Suprapubic skin (tissue), 4 donors: ENCODE data around the gene IAH1. TPM values are rescaled to one million over a fixed set of nuclear protein-coding genes. Genes with fewer than 3 reads are reported as not detected.

ENCODE experiments used
- DNase-seq, 2 donors: peaks; one replicate each; pipeline ENCODE4 v3.0.0-alpha.2; 2019; ENCODE audit warnings: low spot score in 2 of 2
- H3K27ac ChIP-seq: fragments of 200-600 bp; sonication (generic); one replicate; pipeline ENCODE4 v1.5.1; 2019
- H3K27me3 ChIP-seq: fragments of 200-600 bp; sonication (generic); one replicate; pipeline ENCODE4 v1.5.1; 2019
- H3K36me3 ChIP-seq: fragments of 200-600 bp; sonication (generic); one replicate; pipeline ENCODE4 v1.5.1; 2019
- H3K4me1 ChIP-seq: fragments of 200-600 bp; sonication (generic); one replicate; pipeline ENCODE4 v1.5.1; 2019
- H3K4me3 ChIP-seq: fragments of 200-600 bp; sonication (generic); one replicate; pipeline ENCODE4 v1.5.1; 2019; ENCODE audit warnings: mild to moderate bottlenecking
- H3K9me3 ChIP-seq: fragments of 200-600 bp; sonication (generic); one replicate; pipeline ENCODE4 v1.5.1; 2019
- EP300 ChIP-seq: sonication (generic); formaldehyde crosslinking; IDR thresholded peaks from one replicate; pipeline ENCODE4 v1.6.1; 2017; ENCODE audit warnings: antibody characterized with exemption
- POLR2A ChIP-seq, 2 donors: fragments of 450-650 bp; IDR thresholded peaks; one replicate each; pipeline ENCODE4 v1.6.1; 2017; ENCODE audit warnings: antibody characterized with exemption in 2 of 2, mild to moderate bottlenecking in 2 of 2, moderate library complexity in 2 of 2
- POLR2AphosphoS5 ChIP-seq, 3 donors: sonication (generic); formaldehyde crosslinking; IDR thresholded peaks; one replicate each; pipeline ENCODE4 v1.6.1; 2017; ENCODE audit warnings: antibody characterized with exemption in 3 of 3
- WGBS: methylation state at CpG from one replicate; pipeline ENCODE4 v1.1.5; 2018; 5-methylcytosine and 5-hydroxymethylcytosine counted together
- total RNA-seq, 4 donors: library from RNA; depleted of rRNA; stranded (reverse); fragments of >200 nt; gene quantifications; one replicate each; pipeline ENCODE4 v1.1.0, GENCODE V29; 2016
- TF ChIP-seq, protein P1 (sequence below), 2 donors: fragments of 200-600 bp in 1 of 2; fragments of 450-650 bp in 1 of 2; sonication (generic) in 1 of 2; IDR thresholded peaks; one replicate each; pipeline ENCODE4 v1.5.1; 2016 to 2019; ENCODE audit warnings: antibody characterized with exemption in 2 of 2, mild to moderate bottlenecking in 1 of 2, moderate library complexity in 1 of 2

The IAH1 gene
- total RNA-seq, 4 donors from 2014 or later, result 23.8 to 33.8 (median 26.4) TPM

DNA sequence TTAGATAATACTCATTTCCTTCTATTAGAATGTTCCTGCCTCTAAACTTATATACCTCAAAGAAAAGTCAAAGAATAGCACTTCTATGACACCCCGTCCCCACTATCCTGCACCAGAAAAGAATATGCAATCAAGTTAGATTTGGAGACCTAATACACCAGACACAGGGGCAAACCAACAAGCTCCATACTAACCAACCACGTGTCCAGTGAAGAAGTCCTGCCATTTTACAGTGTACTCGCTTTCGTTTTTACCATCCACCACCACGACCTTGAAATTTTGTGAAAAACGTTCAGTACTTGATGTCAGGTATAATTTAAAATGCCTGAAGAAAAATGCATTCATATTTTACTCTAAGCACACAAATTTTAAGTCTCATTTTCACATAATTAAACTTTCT, 62.2 kb downstream of the IAH1 start:
- WGBS, result 91% methylated on average over 6 of the region's 6 CpGs
- TF ChIP-seq EP300, result no peak
- no peak for TF ChIP-seq POLR2AphosphoS5 (IDR thresholded peaks at IDR 0.05)
- TF ChIP-seq, protein P1, sequence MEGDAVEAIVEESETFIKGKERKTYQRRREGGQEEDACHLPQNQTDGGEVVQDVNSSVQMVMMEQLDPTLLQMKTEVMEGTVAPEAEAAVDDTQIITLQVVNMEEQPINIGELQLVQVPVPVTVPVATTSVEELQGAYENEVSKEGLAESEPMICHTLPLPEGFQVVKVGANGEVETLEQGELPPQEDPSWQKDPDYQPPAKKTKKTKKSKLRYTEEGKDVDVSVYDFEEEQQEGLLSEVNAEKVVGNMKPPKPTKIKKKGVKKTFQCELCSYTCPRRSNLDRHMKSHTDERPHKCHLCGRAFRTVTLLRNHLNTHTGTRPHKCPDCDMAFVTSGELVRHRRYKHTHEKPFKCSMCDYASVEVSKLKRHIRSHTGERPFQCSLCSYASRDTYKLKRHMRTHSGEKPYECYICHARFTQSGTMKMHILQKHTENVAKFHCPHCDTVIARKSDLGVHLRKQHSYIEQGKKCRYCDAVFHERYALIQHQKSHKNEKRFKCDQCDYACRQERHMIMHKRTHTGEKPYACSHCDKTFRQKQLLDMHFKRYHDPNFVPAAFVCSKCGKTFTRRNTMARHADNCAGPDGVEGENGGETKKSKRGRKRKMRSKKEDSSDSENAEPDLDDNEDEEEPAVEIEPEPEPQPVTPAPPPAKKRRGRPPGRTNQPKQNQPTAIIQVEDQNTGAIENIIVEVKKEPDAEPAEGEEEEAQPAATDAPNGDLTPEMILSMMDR (IDR thresholded peaks at IDR 0.05), result no peak
- no peak for TF ChIP-seq POLR2A (IDR thresholded peaks at IDR 0.05)
- H3K36me3 ChIP-seq, result peaks cover 35% of the 10 kb centered on the region
- H3K27me3 ChIP-seq, result no peaks in the 10 kb centered on the region
- H3K27ac ChIP-seq, result no peak overlapping the region
- no peak overlapping the region for H3K4me3 ChIP-seq
- peaks cover 17% of the 10 kb centered on the region for H3K4me1 ChIP-seq
- no peak for DNase-seq
- H3K9me3 ChIP-seq, result no peaks in the 10 kb centered on the region

DNA sequence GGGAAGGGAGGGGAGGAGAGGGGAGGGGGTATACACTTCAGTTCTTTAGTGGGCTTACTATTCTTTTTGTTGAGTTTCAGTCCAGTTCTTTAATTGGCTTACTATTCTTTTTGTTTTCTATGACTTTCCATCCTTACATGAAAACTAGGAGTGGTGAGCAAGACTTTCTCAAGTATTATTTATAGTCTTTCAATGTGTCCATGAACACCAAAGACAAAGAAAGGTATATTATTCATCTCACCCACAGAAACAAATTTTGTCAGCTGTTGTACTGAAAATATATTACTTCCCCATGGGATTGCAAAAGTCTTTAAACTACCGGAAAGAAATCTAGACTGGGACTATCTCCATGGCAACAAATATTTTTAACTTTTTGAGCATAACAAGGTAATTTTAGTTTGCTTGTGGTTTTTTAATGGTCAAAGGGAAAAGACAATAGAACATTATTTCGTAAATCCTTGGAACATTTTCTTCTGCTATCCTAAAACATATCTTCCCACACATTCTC, 63.7 kb downstream of the IAH1 start:
- H3K4me1 ChIP-seq, result peaks cover 17% of the 10 kb centered on the region
- WGBS, result 41% methylated on average over 2 of the region's 2 CpGs
- no peaks in the 10 kb centered on the region for H3K27me3 ChIP-seq
- H3K4me3 ChIP-seq, result no peak overlapping the region
- H3K36me3 ChIP-seq, result peaks cover 24% of the 10 kb centered on the region
- no peak for DNase-seq
- no peaks in the 10 kb centered on the region for H3K9me3 ChIP-seq
- TF ChIP-seq EP300 (no peak), POLR2A (IDR thresholded peaks at IDR 0.05) (no peak), POLR2AphosphoS5 (IDR thresholded peaks at IDR 0.05) (no peak)
- TF ChIP-seq, protein P1 (IDR thresholded peaks at IDR 0.05), result no peak
- peak overlapping the region; percentile 54 for H3K27ac ChIP-seq

Other genes with a start within 250 kb of the IAH1 start
- 10 to 100 TPM; 24.9 to 50.9 (median 30.8) TPM for gene ITGB1BP1, start 51.0 kb upstream of the IAH1 start, total RNA-seq
- gene CPSF3, start 50.9 kb upstream of the IAH1 start, total RNA-seq, result 10 to 100 TPM; 20.5 to 48.5 (median 29.2) TPM
- gene ADAM17, start 81.3 kb downstream of the IAH1 start, total RNA-seq, result 10 to 100 TPM; 30.4 to 47.9 (median 36.1) TPM
- 100 to 1,000 TPM in 3 of 4 donors, 10 to 100 TPM in 1; 84.6 to 172 (median 165) TPM for gene YWHAQ, start 156.4 kb downstream of the IAH1 start, total RNA-seq